Measurements from ENCODE around the gene PARD6A.

Gene PARD6A

DNA sequence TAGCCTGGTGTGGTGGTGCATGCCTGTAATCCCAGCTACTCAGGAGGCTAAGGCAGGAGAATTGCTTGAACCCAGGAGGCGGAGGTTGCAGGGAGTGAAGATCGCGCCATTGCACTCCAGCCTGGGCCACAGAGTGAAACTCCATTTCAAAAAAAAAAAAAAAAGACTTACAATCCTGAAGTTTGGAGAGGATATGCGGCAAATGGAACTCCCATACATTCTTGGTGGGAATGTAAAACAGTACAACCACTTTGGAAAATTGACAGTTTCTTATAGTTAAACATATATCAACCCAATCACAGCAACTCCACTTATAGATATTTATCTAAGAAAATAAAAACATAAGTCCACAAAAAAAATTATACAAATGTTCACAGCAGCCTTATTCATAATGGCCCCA is 46.5 kb downstream of the PARD6A start:
- no peak overlapping the region for H3K4me3 ChIP-seq (ENCODE audit: low read length)
- no peak for TF ChIP-seq CTCF (conservative IDR thresholded peaks at IDR 0.05; ENCODE audit: low read depth, low read length)
- DNase-seq (ENCODE audit: low read depth), result no peak

- no peak for DNase-seq (ENCODE audit: low read depth)
- TF ChIP-seq CTCF (conservative IDR thresholded peaks at IDR 0.05; ENCODE audit: low read depth, low read length), result no peak
- no peak overlapping the region for H3K4me3 ChIP-seq (ENCODE audit: low read length)
Observed at GRCh38 chr16:67707790-67708189, 47.0 kb downstream of the PARD6A start.

DNA sequence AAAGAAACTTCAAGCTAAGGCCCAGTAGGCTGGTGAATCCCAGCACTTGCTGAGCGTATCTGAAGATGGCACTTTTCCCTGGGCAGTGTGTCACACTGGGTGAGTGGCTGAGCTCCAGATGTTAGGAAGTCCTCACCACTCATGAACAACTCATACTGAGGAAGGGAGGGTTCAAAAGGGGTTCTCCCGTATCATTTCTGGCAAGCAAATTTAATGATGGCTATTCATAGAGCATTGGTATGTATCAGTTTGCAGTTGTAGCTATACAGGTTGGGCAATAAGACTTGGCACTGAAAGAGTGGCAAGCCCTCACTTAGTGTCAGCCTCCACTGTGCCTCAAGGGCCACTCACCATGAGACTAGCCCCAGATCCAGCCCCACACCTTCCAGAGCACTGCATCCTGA is 47.6 kb downstream of the PARD6A start:
- DNase-seq (ENCODE audit: low read depth), result no peak
- TF ChIP-seq CTCF (conservative IDR thresholded peaks at IDR 0.05; ENCODE audit: low read depth, low read length), result no peak
- no peak overlapping the region for H3K4me3 ChIP-seq (ENCODE audit: low read length)

DNA sequence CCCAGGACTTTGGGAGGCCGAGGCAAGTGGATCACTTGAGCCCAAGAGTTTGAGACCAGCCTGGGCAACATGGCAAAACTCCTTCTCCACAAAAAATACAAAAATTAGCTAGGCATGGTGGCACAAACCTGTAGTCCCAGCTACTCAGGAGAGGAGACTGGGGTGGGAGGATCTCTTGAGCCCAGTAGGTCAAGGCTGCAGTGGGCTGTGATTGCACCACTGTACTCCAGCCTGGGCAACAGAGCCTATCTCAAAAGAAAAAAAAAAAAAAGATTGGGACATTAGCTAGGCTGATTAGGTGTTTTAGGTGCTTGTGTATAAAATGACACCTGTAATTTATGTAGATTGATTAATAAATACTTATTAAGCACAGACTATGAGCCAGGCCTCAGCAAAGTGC is 48.3 kb downstream of the PARD6A start:
- DNase-seq (ENCODE audit: low read depth), result no peak
- H3K4me3 ChIP-seq (ENCODE audit: low read length), result no peak overlapping the region
- no peak for TF ChIP-seq CTCF (conservative IDR thresholded peaks at IDR 0.05; ENCODE audit: low read depth, low read length)

GRCh38 chr16:67710607-67711006 is 49.8 kb downstream of the PARD6A start:
- no peak for TF ChIP-seq CTCF (conservative IDR thresholded peaks at IDR 0.05; ENCODE audit: low read depth, low read length)
- no peak overlapping the region for H3K4me3 ChIP-seq (ENCODE audit: low read length)
- no peak for DNase-seq (ENCODE audit: low read depth)

Data from retinal pigment epithelial cell (primary cell).